BE2C (cell line): ENCODE results near the gene RICTOR.

ENCODE experiments used
- DNase-seq: peaks from one replicate; pipeline ENCODE4 v3.0.0-alpha.2; 2020
- H3K27me3 ChIP-seq: fragments of 250-450 bp; sonication (Bioruptor Pico); 2 replicates; pipeline ENCODE4 v1.5.1; 2020; ENCODE audit warnings: mild to moderate bottlenecking
- H3K36me3 ChIP-seq: fragments of 250-450 bp; sonication (Bioruptor Pico); 2 replicates; pipeline ENCODE4 v1.5.1; 2020; ENCODE audit warnings: mild to moderate bottlenecking
- H3K4me1 ChIP-seq: fragments of 250-450 bp; sonication (Bioruptor Pico); 2 replicates; pipeline ENCODE4 v1.5.1; 2020
- H3K4me3 ChIP-seq: 2 replicates; pipeline ENCODE4 v1.5.1; 2011; ENCODE audit warnings: low read depth, low read length
- H3K9me3 ChIP-seq: fragments of 250-450 bp; sonication (Bioruptor Pico); 2 replicates; pipeline ENCODE4 v1.5.1; 2020
- TF ChIP-seq, protein P1 (sequence below): IDR thresholded peaks from 2 replicates; pipeline ENCODE4 v1.5.1; 2012; ENCODE audit warnings: mild to moderate bottlenecking, low read depth, low read length

The RICTOR gene

DNA sequence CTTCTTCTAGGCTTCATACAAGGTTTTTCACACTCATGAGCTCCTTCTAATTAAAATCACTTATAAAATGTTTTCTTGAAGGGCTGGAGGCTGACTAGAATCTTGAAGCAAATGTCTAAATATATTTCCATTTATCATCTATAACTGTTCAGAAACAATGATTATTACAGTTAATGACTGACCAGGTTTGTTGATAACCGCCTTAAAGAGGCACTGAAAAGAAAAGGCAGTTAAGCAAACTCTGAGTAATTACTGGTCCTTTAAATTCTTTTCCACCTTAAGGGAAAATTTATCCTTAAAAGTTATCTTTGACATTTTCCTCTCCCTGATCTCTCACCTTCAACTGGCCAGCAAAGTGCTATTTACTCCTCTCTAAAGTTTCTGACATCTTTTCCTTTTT lies 43.2 kb downstream of the RICTOR start:
- TF ChIP-seq, protein P1, sequence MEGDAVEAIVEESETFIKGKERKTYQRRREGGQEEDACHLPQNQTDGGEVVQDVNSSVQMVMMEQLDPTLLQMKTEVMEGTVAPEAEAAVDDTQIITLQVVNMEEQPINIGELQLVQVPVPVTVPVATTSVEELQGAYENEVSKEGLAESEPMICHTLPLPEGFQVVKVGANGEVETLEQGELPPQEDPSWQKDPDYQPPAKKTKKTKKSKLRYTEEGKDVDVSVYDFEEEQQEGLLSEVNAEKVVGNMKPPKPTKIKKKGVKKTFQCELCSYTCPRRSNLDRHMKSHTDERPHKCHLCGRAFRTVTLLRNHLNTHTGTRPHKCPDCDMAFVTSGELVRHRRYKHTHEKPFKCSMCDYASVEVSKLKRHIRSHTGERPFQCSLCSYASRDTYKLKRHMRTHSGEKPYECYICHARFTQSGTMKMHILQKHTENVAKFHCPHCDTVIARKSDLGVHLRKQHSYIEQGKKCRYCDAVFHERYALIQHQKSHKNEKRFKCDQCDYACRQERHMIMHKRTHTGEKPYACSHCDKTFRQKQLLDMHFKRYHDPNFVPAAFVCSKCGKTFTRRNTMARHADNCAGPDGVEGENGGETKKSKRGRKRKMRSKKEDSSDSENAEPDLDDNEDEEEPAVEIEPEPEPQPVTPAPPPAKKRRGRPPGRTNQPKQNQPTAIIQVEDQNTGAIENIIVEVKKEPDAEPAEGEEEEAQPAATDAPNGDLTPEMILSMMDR = no peak
- no peak for DNase-seq
- Histone ChIP-seq H3K27me3 (no peaks in the 10 kb centered on the region), H3K4me3 (no peak overlapping the region), H3K9me3 (no peaks in the 10 kb centered on the region), H3K36me3 (no peaks in the 10 kb centered on the region), H3K4me1 (no peaks in the 10 kb centered on the region)

DNA sequence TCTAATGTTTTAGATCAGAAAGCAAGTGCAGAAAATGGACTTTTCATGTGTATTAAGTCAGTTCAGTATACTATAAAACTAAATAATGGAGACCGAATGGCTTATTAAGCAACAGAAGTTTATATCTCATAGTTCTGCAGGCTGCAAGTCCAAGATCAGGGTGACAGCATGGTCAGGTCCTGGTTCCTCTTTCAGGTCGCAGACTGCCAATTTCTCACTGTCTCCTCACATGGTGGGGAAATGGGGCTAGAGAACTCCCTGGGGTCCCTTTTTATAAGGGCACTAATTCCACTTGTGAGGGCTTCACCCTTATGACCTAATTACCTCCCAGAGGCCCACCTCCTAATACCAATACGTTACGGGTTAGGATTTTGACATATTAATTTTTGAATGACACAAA lies 48.7 kb downstream of the RICTOR start:
- no peaks in the 10 kb centered on the region for H3K4me1 ChIP-seq
- no peaks in the 10 kb centered on the region for H3K27me3 ChIP-seq
- no peaks in the 10 kb centered on the region for H3K36me3 ChIP-seq
- H3K9me3 ChIP-seq = no peaks in the 10 kb centered on the region
- TF ChIP-seq, protein P1 = no peak
- DNase-seq = no peak
- no peak overlapping the region for H3K4me3 ChIP-seq

DNA sequence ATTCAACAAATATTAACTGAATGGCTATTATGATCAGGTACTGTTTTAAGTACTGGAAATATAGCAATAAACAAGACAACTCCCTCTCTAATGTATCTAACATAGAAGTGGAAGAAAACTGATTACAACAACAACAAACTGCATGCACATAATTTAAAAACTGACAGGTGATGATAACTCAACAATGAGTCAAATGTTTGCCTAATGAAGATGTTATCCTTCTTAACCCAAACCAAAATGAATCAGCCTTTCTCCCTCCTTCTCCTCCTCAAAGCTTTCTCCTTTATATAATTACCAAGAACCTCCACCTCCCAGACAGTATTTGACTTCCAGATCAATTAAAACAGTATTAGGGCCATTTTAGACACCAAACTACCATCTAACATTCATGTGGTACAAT lies 49.3 kb downstream of the RICTOR start:
- Histone ChIP-seq H3K4me1 (no peaks in the 10 kb centered on the region), H3K36me3 (no peaks in the 10 kb centered on the region), H3K27me3 (no peaks in the 10 kb centered on the region), H3K9me3 (no peaks in the 10 kb centered on the region), H3K4me3 (no peak overlapping the region)
- TF ChIP-seq, protein P1 = no peak
- DNase-seq = no peak

DNA sequence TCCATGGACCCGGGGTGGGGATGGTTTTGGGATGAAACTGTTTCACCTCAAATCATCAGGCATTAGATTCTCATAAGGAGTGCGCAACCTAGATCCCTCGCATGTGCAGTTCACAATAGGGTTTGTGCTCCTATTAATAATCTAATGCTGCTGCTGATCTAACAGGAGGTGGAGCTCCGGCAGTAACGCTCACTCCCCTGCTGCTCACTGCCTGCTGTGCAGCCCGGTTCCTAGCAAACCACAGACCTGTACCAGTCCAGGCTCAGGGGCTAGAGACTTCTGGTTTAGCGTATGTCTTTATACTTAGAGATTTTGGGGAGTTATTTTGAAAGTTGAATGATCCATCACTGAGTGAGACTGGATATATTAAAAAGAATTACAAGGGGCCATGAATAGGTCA lies 50.2 kb downstream of the RICTOR start:
- DNase-seq = peak; percentile 20
- H3K4me3 ChIP-seq = no peak overlapping the region
- no peaks in the 10 kb centered on the region for H3K4me1 ChIP-seq
- no peaks in the 10 kb centered on the region for H3K9me3 ChIP-seq
- TF ChIP-seq, protein P1 = no peak
- no peaks in the 10 kb centered on the region; the same call in 1 of the 2 replicates for H3K36me3 ChIP-seq
- H3K27me3 ChIP-seq = no peaks in the 10 kb centered on the region

DNA sequence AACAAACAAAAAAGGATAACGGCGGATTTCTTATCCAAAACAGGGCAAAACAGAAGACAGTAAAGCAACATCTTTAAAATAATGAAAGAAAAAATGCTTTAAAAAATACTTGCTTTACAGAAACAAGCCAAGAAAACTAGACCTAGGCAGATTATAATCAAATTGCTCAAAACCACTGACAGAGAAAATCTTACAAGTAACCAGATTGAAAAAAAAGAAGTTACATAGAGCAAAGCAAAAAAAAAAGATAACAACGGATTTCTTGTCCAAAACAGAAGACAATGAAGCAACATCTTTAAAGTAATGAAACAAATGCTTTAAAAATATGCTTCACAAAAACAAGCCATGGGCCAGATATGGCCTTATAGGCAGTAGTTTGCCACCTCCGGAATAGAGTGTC lies 51.1 kb downstream of the RICTOR start:
- DNase-seq = no peak
- Histone ChIP-seq H3K9me3 (no peaks in the 10 kb centered on the region), H3K36me3 (no peaks in the 10 kb centered on the region; the same call in 1 of the 2 replicates), H3K4me1 (no peaks in the 10 kb centered on the region), H3K27me3 (no peaks in the 10 kb centered on the region), H3K4me3 (no peak overlapping the region)
- TF ChIP-seq, protein P1 = no peak

DNA sequence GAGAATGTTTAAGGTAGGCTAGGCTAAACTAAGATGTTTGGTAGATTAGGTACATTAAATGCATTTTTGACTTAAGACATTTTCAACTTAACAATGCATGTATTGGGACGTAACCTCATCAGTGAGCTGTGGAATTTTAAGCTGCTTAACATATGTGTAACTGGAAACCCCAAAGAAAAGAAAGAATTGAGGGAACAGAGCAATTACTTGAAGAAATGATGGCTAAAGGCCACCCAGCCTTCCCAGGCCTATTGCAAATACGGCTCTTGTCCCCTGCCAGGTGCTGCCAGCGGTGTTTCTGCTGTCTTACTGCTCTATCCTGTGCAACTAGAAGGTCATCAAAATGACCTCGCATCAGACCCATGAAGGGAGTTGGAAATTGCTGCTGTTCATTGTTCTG lies 52.0 kb downstream of the RICTOR start:
- H3K36me3 ChIP-seq = no peaks in the 10 kb centered on the region; the same call in 1 of the 2 replicates
- TF ChIP-seq, protein P1 = no peak
- no peaks in the 10 kb centered on the region for H3K4me1 ChIP-seq
- H3K9me3 ChIP-seq = no peaks in the 10 kb centered on the region
- no peak overlapping the region for H3K4me3 ChIP-seq
- DNase-seq = no peak
- no peaks in the 10 kb centered on the region for H3K27me3 ChIP-seq
